Activated T-cell treated with anti-CD3 and anti-CD28 coated beads, Interleukin-2, amount 50 U/mL, for 48 hours (primary cell): ENCODE measurements around the gene CENPB.

Experiments used
- DNase-seq, 2 experiments: peaks; one replicate each; pipeline ENCODE4 v3.0.0-alpha.2; 2020

The CENPB gene

DNA sequence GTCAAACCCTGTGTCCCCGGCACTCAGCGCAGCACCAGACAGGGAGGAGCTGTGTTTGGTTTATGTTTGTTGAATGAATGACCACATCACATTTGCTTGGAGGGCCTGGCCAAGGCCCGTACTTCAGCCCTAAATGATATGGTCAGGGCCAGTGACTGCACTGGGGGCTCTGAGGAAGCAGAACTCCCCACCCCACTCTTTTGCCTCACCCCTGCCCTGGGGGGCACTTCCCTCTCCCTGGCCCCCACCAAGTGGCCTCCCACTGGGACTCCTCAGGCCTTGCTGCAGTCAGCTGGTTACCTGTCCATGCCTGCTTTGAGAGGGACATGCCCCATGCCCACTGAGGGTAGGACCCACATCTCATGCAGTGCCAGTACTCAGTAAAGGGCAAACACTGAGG is 21.9 kb downstream of the CENPB start:
- DNase-seq: no peak

DNA sequence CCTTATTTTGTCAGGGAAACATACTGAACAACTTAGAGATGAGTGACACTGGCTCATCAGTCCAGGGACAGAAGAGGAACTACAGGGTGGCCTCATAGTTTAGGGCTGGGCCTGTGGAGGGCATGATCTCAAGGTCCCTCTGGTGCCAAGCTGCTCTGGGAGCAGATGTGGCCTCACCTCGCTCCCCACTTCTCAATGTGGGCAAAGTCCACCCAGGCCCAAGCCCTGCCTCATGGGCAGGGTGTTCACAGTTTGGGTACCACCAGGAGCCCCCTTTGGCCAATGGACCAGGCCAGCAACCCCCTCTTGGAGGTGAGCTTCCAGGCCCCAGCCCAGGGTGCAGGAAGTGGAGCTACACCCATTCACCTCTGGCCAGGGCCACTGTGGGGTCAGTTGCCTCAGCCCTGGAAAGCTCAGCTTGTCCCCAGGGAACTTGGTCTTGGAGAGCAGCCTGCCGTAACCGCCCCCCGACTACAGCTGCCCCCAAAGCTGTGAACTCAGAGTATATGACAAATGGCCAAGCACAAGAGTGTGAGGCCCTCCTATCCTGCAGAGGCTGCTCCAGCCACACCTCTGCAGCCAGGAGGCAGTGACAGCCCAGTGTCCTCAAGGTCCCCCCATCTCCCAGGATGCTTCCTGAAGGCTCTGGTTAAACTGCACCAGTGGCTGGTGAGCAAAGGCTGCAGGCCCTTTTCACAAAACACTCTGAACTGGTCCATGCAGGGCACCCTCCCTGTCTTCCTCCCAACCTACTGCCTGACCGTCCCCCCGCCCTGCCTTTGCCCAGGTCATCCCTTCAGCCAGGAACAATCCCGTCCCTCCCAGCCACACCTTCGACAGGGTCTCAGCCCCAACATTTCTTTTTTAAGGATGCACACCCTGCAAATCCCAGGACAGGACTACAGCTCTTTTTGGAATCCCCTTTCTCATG is 22.6 kb downstream of the CENPB start:
- DNase-seq: no peak

DNA sequence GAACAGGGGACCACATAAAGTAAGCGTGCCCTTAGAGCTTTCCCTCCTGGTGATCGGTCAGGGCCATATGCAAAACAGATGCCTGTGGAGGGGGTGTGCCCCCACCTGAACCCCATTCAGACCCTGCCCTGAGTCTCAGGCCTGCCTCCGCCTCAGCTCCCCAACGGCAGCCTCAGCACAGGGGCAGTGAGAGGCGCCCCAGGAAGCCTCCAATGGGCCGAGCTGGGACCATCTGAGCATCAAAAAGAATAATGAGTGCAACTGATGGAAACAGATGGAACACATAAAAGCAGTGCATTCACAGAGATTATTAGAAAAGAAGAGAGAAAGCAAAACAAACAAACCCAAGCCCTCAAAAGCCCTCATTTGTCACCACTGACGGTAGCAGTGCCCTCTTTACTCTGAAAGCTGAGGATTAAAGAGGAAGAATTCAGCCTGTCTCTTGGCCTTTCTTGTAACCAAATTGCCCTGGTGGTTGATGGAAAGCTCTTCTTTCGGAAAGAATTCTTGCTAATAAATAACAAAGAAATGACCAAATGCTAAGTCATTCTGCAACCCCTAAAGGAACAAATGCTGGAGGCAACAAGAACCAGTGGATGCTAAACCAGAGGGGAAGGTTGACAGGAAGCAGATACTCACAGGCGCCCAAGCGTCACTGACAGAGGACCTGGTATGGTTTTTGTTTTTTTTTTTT is 25.7 kb downstream of the CENPB start:
- DNase-seq: no peak

DNA sequence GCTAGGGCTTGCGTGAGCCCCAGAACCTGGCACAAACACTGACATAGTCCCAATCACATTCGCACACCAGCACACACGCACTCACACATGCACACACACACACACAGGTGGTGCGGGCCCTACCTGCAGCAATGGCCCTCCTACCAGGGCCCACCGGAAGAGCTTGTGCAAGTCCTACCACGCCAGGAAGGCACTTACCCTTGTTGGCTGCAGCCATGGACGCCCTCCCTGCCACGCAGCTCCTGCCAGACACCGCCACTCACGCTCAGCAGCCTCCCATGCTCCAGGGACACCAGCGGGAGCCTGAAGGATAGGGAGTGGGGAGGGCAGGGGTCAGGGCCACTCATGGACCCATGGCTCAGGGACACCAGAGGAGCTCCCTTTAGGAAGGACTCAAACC is 26.7 kb downstream of the CENPB start:
- no peak for DNase-seq

DNA sequence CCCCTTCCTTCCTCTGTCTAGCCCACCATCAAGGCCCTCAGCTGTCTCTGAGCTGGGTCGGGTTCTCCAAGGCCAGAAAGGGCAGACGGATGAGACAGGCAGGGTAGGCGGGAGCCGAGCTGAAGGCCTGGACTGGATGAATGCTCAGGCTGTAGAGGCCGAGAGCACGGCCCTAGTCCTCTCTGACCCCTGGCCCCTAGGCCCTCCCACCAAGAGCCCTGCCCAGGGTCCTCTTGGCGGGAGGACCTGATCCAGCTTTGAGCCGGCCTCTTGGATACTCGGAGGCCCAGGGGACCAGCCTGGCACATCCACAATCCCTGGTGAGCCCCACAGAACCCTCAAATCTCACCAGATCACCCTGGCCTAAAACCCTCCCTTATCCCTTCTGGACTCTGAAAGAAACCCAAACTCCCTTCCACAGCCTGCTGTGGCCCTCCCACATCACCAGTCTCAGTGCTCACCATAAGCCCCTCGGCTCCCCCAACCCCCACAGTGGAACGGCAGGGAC is 27.2 kb downstream of the CENPB start:
- DNase-seq: no peak

DNA sequence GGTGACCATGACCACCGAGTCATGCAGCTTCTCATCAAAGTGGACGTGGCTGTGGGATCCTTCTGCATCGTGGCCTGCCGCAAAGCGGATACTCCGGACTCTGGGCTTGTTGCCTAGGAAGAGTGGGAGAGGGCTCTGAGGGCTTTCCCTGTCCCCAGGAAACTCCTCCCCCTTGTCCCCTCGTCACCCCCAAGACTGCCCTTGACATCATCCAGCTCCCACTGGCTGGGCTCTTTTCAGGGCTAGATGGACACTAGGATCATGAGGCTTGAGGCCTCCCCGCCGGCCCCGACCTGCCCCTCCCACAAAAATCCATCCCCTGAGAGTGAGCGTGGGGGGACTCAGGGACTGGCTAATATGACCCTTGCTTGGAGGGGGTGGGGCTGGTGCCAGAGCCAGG is 28.0 kb downstream of the CENPB start:
- no peak for DNase-seq

DNA sequence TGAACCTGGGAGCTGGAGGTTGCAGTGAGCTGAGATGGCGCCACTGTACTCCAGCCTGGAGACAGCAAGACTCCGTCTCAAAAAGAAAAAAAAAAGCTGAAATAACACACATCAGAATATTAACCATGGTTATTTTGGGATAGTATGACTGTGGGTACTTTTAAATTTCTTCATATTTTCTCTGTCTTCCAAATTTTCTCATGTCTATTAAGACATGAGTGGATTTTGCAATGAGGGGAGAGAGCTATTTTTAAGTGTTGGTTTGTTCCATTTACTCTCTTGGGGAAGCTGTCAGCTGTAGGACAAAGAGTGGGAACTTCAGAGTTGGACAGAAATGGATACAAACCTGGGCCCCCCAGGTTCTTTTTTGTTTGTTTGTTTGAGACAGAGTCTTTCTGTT is 29.3 kb downstream of the CENPB start:
- no peak for DNase-seq

DNA sequence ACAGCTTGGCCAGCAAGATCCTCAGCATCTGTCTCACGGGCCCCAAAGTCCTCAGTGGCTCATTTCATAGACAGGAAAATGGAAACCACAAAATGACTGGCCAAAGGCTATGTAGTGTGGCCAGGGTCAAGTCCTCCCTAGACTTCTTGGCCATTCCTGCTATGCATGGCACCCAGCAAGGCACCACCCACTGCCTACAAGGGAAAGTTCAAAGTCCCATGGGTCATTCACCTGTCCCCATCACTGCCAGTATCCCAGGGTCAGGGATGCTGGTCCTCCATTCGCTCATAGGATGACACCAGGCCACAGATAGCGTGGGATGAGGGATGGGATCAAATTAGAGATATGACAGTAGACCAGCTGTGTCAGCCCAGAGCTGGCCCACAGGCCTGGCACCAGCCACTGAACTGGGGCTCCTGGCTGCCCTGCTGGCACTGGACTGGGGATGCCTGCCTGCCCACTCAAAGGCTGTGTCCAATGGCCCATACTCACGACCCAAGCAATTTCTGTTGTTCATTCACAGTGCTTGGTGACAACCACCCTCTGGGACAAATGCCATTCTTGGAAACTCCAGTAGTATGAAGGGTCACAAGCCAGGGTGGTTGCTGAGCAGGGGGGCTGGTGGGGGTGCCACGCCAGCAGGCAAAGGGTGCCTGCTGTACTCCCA is 30.6 kb downstream of the CENPB start:
- no peak for DNase-seq

DNA sequence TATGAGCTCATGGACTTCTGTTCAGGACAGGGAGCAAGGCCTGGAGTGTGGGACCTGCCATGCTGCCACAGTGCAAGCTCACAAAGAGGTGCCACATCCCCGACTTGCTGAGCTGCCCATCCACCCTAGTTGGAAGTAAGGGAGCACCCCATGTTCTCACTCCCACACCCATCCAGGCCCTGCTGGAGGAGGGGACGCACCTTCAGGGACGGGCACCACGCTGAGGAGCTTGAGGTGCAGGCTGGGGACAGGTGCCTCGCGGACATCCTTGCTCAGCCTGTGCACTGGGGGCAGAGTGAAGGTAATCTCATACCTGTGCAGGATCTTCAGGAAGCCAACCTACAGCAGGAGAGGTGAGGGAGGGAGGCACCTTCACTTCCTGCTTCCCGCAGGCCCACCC is 31.3 kb downstream of the CENPB start:
- DNase-seq: no peak

DNA sequence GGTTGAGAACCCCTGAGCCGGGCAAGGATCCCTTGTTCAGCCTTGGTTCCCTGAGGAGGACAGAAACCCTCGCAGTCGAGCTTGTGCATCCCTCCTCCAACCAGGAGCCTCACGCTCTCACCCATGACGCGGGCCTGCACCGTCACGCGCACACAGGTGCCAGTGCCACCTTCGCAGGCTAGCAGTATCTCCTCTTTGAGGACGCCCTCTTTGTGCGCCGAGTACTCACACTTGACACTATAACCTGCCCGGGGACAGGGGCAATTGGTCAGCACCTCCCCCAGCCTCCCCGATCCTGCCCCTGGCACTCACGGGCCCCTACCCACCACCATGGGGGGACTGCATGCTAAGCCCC is 32.3 kb downstream of the CENPB start:
- DNase-seq: no peak

DNA sequence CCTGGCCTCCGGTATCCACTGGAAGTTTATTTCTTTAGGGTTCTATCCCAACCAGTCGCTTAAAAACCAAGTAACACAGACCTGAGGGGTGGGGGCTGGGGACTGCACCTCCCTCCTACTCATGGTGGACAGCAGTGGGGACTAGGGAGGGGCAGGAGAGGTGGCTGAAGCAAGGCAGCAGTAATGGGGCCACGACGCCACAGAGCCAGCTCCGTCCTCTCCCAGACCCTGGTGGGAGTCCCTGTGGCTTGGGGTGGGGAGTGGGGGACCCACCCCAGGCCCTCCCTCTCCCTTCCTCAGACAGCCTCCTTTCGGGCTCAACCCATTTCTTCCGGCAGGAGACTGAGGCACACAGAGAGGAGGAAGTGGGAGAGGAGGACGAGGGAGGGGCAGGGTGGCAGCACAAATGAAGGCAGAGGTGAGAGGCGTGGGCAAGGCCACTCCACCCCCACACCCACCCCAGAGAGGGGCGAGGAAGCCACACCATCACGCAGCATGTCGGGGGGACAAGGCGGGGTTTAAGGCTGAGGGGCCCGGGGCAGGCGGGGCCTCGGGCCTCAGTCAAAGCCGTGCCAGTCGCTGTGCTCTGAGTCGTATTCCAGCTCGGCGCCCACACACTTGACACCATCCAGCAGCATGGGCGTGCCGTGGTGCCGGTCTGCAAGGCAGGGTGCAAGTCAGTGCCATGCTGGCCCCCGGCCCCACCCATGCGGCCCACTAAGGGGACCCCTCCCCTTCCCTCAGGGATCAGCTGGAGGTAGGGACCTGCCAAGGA is 32.9 kb downstream of the CENPB start:
- DNase-seq: no peak

DNA sequence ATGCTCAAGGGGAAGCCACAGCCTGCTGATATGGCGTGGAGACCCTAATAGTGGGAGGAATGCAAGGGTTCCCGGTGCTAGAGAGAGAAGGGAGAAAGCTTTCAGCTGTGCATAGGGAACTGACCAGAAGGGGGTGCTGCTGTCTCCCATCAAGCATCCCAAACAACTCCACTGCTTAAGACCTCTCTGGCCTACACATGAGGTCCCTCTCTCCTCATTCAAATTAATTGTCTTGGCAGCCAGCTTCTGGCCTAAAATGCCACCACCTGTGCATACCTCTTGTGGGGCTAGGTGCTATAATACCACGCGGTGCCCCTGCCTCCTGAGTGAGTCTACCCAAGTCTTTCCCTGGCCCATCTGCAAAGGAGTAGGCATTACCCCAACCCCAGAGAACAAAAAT is 33.4 kb downstream of the CENPB start:
- peak; percentile 61 to 73 for DNase-seq

DNA sequence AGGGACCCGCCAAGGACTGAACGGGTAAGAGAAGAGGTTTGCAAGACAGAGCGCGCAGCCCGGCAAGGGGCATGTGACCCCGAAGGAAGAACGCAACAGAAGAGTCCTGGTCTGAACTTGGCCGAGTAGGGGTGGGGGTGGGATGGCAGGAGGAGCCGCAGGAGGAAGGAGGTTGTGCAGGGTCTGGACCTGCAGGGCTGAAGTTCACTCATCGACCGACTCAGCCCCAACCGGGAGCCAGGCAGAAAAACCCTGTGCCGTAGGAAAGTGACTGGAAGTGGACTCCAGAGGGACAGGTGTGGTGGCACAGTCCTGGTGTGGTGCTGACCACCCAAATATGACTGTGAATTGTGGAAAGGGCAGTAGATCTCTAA is 34.2 kb downstream of the CENPB start:
- DNase-seq: no peak

DNA sequence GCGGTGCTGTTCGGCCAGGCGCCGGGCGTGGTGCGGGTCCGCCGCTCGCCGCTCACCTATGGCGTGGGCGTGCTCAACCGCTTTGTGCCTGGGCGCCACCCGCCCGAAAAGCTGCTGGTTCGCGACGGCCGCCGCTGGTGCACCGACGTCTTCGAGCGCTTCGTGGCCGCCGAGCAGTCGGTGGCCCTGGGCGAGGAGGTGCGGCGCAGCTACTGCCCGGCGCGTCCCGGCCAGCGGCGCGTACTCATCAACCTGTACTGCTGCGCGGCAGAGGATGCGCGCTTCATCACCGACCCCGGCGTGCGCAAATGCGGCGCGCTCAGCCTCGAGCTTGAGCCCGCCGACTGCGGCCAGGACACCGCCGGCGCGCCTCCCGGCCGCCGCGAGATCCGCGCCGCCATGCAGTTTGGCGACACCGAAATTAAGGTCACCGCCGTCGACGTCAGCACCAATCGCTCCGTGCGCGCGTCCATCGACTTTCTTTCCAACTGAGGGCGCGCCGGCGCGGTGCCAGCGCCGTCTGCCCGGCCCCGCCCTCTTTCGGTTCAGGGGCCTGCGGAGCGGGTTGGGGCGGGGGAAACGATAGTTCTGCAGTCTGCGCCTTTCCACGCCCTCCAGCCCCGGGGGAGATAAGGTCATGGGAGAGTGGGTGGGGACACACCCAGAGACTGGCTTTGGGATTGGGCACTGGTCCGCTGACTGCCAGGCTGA is 34.7 kb downstream of the CENPB start:
- DNase-seq: peak; percentile 60 to 66

DNA sequence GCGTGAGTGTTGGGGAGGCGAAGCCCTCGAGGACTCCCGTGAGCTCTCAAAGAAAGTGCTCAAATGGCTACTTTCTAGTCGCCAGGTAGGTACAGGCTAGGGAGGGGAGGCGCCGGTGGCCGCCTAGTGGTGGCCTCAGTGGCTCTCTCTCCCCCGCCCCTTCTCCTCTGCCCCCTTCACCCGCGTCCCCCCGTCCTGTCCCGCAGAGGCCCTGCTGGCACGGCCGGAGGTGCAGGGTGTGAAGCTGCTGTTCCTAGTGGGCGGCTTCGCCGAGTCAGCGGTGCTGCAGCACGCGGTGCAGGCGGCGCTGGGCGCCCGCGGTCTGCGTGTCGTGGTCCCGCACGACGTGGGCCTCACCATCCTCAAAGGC is 35.2 kb downstream of the CENPB start:
- no peak for DNase-seq

DNA sequence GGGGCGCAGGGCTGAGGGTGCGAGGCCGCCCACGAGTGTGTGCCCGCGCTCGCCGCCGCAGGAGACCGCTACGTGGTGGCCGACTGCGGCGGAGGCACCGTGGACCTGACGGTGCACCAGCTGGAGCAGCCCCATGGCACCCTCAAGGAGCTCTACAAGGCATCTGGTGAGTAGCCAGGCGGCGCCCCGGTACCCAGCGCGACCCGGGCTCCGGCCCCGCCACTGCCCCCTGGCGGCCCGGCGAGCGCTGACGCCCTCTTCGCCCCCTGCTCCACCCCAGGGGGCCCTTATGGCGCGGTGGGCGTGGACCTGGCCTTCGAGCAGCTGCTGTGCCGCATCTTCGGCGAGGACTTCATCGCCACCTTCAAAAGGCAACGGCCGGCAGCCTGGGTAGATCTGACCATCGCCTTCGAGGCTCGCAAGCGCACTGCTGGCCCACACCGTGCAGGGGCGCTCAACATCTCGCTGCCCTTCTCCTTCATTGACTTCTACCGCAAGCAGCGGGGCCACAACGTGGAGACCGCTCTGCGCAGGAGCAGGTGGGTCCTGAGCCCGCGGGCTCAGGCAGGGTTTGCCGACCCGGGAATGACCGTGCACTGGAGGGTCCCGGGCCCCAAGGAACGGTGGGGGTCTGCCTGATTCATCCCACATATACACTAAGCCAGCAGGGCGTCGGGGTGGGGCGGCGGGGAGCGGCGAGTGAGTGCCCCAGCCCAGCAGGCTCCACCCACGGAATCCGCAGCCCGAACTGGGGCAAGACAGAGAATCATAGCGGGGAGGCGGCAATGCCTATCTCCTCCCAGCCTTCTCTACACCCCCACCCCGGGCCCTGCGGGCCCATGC is 36.6 kb downstream of the CENPB start:
- DNase-seq: peak; percentile 54 to 69

DNA sequence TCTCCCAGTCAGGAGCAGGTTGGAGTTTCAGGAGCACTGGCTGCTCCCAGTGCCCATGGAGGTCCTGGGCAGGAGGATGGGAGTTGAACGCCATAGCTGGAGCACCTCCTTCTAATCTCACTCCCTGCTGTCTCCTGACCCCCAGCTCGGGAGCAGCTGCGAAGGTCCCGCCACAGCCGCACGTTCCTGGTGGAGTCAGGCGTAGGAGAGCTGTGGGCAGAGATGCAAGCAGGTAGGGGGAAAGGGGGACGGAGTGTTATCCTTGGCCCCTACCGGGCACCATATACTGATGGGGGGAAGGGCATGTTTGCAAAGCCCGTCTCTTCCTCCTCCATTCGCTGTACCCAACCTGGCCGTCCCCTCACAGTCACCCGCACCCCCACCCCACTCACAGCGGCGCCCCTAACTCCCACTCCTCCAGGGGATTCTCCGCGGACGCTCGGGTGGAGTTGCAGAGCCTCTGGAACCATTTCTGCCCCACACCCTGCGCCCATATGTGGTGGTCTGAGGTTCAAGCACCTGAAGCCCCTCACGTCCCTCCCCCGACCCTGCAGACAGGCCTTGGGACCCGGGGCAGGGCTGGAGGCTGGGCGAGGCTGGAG is 37.4 kb downstream of the CENPB start:
- no peak for DNase-seq

DNA sequence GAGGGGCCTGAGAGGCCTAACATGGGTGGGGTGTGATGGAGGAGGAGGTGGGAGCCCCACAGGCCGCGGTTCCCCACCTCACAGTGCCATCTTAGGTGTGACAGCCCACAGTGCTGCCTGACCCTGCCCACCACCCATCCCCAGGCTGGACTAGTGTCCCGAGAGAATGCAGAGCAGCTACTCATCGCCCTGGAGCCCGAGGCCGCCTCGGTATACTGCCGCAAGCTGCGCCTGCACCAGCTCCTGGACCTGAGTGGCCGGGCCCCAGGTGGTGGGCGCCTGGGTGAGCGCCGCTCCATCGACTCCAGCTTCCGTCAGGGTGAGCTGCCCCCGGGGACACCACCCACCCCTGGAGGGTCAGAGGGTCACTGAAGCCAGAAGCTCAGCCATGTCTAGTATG is 38.5 kb downstream of the CENPB start:
- DNase-seq: no peak

DNA sequence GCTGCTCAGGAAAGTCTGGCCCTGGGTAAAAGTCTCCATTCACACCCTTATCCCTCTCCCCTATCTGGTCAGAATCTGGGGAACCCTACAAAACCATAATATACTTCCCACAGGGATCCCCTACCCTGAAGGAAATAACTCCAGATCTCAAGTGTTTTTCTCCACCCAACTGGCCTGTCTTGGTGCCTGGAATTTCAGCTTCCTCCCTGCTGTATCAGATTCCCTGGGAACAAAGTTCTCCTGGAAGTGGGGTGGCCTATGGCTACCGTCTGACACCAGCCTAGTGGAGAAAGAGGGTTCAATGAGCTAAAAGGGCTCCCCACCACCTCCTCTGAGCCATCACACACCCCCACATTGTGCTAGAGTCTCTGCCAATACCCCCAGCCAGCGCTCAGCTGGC is 39.1 kb downstream of the CENPB start:
- no peak for DNase-seq

DNA sequence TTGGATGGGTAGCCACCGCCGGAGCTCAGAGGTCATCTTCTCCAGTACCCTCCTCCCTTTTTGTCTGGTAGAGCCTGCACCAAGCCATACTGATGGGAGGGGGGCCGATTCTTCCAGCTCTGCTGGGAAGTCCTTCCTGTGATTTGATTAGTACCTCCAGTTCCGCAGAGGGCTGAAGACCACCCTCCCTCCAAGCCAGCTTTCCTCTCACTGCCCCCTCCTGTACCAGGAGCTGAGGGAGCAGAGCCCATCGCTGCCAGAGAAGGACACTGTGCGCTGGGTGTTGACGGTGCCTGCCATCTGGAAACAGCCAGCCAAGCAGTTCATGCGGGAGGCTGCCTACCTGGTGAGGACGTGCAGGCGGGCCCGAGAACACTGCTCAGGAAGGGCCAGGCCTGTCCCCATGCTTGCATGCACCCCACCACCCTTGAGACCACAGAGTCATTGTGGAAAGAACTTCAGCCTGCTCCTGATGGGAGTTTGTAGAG is 40.8 kb downstream of the CENPB start:
- DNase-seq: no peak
